Ascending aorta (tissue), 2 donors: Measurements from ENCODE around the gene CIAO3. TPM values are rescaled to one million over a fixed set of nuclear protein-coding genes. Genes with fewer than 3 reads are reported as not detected.

ENCODE experiments used
- DNase-seq, 2 donors: peaks; one replicate each; pipeline ENCODE4 v3.0.0-alpha.2; 2019; ENCODE audit warnings: low spot score in 2 of 2
- H3K27ac ChIP-seq, 2 donors: fragments of 200-600 bp; sonication (generic); one replicate each; pipeline ENCODE4 v1.5.1; 2016 to 2017; ENCODE audit warnings: mild to moderate bottlenecking in 1 of 2
- H3K27me3 ChIP-seq: fragments of 200-600 bp; sonication (generic); one replicate; pipeline ENCODE4 v1.5.1; 2017
- H3K36me3 ChIP-seq, 2 donors: fragments of 200-600 bp; sonication (generic); one replicate each; pipeline ENCODE4 v1.5.1; 2016
- H3K4me1 ChIP-seq, 2 donors: fragments of 200-600 bp; sonication (generic); one replicate each; pipeline ENCODE4 v1.5.1; 2016 to 2017; ENCODE audit warnings: mild to moderate bottlenecking in 1 of 2
- H3K4me3 ChIP-seq, 2 donors: fragments of 200-600 bp; sonication (generic); one replicate each; pipeline ENCODE4 v1.5.1; 2016 to 2017; ENCODE audit warnings: mild to moderate bottlenecking in 1 of 2
- H3K9me3 ChIP-seq, 2 donors: fragments of 200-600 bp; sonication (generic); one replicate each; pipeline ENCODE4 v1.5.1; 2016
- intact Hi-C: fragments of 100-400 bp; cut with DNase I; formaldehyde crosslinking; loops from one replicate; pipeline ENCODE4 v1.15.1; 2023
- total RNA-seq: library from RNA; depleted of rRNA; stranded (reverse); fragments of >200 nt; gene quantifications from one replicate; pipeline ENCODE4 v1.1.0, GENCODE V29; 2016
- TF ChIP-seq, protein P1 (sequence below), 3 experiments: fragments of 200-600 bp in 2 of 3; fragments of 450-650 bp in 1 of 3; sonication (generic) in 2 of 3; IDR thresholded peaks; one replicate each; pipeline ENCODE4 v1.5.1; 2016 to 2019; ENCODE audit warnings: antibody characterized with exemption in 3 of 3, mild to moderate bottlenecking in 1 of 3, moderate library complexity in 1 of 3

CIAO3 gene
- total RNA-seq, 1 donor from 2014 or later, result 103 TPM

DNA sequence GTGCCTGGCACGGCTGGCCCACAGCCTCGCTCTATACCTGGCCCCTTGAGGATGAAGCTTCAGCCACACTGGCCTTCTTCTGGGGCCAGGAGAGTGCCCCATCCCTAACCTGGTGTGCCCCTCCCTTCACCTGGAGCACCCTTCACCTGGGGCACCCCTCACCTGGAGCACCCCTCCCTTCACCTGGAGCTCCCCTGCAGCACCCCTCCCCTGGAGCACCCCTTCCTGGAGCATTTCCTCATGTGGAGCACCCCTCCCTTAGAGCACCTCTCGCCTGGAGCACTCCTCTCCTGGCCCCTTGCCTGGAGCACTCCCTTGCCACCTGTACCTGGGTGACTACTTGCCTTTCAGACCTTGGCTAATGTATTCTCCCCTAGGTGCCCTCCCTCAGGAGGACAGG is 32.8 kb downstream of the CIAO3 start:
- H3K9me3 ChIP-seq, result no peaks in the 10 kb centered on the region
- TF ChIP-seq, protein P1, sequence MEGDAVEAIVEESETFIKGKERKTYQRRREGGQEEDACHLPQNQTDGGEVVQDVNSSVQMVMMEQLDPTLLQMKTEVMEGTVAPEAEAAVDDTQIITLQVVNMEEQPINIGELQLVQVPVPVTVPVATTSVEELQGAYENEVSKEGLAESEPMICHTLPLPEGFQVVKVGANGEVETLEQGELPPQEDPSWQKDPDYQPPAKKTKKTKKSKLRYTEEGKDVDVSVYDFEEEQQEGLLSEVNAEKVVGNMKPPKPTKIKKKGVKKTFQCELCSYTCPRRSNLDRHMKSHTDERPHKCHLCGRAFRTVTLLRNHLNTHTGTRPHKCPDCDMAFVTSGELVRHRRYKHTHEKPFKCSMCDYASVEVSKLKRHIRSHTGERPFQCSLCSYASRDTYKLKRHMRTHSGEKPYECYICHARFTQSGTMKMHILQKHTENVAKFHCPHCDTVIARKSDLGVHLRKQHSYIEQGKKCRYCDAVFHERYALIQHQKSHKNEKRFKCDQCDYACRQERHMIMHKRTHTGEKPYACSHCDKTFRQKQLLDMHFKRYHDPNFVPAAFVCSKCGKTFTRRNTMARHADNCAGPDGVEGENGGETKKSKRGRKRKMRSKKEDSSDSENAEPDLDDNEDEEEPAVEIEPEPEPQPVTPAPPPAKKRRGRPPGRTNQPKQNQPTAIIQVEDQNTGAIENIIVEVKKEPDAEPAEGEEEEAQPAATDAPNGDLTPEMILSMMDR (IDR thresholded peaks at IDR 0.05), result no peak
- intact Hi-C loops, result no loop called here
- H3K4me3 ChIP-seq, result no peak overlapping the region
- H3K27me3 ChIP-seq, result peaks cover 26% of the 10 kb centered on the region
- DNase-seq, result no peak
- H3K4me1 ChIP-seq, result peaks cover 0 to 10% of the 10 kb centered on the region in 2 donors
- no peak overlapping the region for H3K27ac ChIP-seq
- no peaks in the 10 kb centered on the region for H3K36me3 ChIP-seq

- Histone ChIP-seq H3K4me1 (peaks cover 0 to 10% of the 10 kb centered on the region in 2 donors), H3K27ac (no peak overlapping the region), H3K9me3 (no peaks in the 10 kb centered on the region), H3K36me3 (no peaks in the 10 kb centered on the region), H3K27me3 (peaks cover 26% of the 10 kb centered on the region), H3K4me3 (no peak overlapping the region)
- intact Hi-C loops, result no loop called here
- TF ChIP-seq, protein P1 (IDR thresholded peaks at IDR 0.05), result no peak
- DNase-seq, result no peak
These were observed 33.7 kb downstream of the CIAO3 start for GRCh38 chr16:707062-707538.

DNA sequence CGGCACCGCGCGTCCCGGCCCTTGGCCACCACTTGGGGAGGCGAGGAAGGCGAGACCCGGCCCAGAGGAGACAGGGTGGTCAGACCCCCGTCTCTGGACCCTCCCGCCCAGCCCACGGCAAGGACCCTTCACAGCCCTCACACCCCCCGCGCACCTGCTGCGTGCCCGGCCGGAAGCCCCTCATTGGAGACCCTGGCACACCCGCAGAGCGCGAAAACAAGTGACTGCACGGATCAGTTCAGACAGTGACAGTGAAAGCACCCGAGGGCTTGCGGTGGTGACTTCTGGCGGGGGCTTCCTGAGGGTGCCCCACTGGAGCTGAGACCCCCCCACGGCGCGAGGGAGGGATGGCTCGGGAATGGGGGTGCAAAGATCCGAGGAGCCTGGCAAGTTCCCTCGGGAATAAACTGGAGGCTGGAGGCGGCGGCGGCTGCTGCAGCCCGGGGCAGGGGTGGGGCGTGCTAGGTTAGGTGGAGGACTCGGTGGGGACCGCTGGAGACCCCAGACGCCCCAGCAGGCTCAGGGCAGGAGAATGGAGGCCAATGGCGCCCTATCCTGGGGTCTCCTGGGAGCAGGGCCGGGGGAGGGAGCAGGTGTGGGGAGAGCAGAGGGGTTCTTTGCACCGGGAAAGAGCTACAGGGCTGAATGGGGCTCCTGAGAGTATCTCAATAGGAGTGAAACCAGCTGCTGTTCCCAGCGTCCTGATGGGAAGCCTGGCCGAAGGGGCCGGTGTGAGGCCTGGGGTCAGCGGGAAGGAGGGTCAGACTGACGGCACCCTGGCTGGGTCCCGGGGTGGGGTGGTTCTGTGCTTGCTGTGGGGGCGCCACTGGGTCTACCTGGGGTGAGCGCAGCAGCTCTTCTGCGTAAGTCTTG is 34.4 kb downstream of the CIAO3 start:
- no peak for DNase-seq
- Histone ChIP-seq H3K4me3 (no peak overlapping the region), H3K36me3 (no peaks in the 10 kb centered on the region), H3K4me1 (peaks cover 0 to 10% of the 10 kb centered on the region in 2 donors), H3K9me3 (no peaks in the 10 kb centered on the region), H3K27me3 (peaks cover 28% of the 10 kb centered on the region), H3K27ac (no peak overlapping the region)
- intact Hi-C loops, result no loop called here
- TF ChIP-seq, protein P1 (IDR thresholded peaks at IDR 0.05), result no peak

DNA sequence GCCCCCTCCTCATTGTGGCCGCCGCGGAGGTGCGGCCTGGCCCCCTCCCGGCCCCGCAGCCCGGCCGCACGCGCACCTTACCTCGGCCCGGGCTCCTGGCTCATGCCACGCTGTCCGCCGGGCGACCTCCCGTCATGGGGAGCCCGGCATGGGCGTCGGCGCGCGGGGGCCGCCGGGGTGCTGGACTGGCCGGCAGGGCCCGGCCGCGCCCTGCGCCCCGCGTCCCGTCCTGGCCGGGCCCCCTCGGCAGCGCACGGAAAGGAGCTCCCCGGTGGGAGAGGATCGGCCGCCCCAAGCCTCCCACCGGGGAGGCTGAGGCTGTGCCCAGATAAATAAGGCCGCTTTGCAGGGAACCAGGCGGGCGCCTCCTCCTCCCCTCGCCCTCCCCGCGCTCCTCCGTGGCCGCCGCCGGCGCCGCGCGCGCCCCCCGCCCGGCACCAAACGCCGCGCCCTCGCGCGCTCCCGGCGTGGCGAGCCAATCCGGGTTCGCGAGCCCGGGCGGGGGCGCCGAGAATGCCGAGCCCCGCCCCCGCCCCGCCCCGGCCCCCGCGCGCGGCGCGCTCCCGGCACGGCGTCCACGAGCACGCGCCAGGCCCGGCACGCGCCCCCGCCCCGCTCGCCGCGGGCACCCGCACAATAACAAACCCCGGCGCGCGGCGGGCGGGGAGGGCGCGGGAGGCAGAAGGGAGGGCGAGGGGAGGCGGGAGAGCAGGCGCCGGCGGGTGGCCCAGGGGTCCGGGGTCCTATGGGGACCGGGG is 35.2 kb downstream of the CIAO3 start, which contains the start of gene FBXL16:
Gene FBXL16, minus strand, starts transcription at position 371 of the 758 bp plus-strand sequence. CDS start 8,396 bp downstream, outside the sequence.
- H3K27ac ChIP-seq, result no peak within 1 kb of the TSS
- no peaks in the 10 kb centered on the region for H3K36me3 ChIP-seq
- TF ChIP-seq, protein P1 (IDR thresholded peaks at IDR 0.05), result no peak
- DNase-seq, result no peak
- H3K4me3 ChIP-seq, result no peak within 1 kb of the TSS
- peaks cover 0 to 10% of the 10 kb centered on the region in 2 donors for H3K4me1 ChIP-seq
- peaks cover 28% of the 10 kb centered on the region for H3K27me3 ChIP-seq
- intact Hi-C loops, result no loop called here
- H3K9me3 ChIP-seq, result no peaks in the 10 kb centered on the region

DNA sequence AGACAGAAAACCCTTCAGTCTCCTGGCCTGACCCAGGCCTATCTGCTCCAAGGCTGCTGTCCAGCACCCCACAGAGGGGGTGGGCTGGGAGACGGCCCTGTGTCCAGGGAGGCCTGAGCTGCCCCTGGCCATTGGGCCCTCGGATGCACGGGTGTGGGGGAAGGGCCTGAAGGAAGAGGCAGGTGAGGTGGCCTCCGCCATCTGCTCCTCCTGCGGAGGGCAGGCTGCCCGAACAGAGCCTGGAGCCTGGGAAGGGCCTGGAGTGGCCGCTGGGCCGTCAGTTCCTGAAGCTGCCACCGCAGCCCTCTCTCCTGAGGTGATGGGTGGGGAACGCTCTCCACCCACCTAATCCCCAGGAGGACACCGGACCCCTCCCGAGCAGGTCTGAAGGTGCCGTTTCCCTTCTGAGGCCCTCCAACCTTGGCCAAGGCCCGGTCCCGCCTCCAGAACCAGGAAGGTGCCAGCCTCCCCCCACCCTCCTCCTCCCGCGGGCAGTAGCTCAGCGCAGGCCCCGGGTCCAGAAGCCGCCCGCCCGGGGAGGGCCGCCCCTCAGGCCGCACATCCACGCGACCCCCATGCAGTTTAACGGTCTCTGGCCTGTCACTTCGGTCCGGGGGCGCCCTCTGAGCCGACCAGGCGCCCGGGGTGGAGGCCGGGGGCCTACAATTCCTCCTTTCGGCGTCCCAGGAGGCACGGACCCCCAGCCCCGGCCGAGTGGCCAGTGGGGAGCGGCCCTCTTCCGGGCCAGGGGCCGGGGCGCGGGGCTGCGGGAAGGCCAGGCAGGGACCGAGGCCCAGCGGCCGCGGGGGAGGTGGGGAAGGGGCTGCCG is 36.0 kb downstream of the CIAO3 start:
- Histone ChIP-seq H3K27ac (no peak overlapping the region), H3K4me3 (no peak overlapping the region), H3K27me3 (peaks cover 33% of the 10 kb centered on the region), H3K9me3 (no peaks in the 10 kb centered on the region), H3K4me1 (peaks cover 0 to 5% of the 10 kb centered on the region in 2 donors), H3K36me3 (no peaks in the 10 kb centered on the region)
- no peak for DNase-seq
- TF ChIP-seq, protein P1 (IDR thresholded peaks at IDR 0.05), result no peak
- intact Hi-C loops, result no loop called here
